GM12891 (cell line): ENCODE data around the gene CAP2.

Source experiments
- POLR2A ChIP-seq: IDR thresholded peaks from 2 replicates; pipeline ENCODE4 v1.6.1; 2011; ENCODE audit warnings: low read depth, low read length, control low read depth
- POLR2AphosphoS5 ChIP-seq: IDR thresholded peaks from 2 replicates; pipeline ENCODE4 v1.6.1; 2011; ENCODE audit warnings: low read depth, low read length, control low read depth
- SPI1 ChIP-seq: IDR thresholded peaks from 2 replicates; pipeline ENCODE4 v1.6.1; 2011; ENCODE audit warnings: low read depth, low read length, control low read depth
- TAF1 ChIP-seq: IDR thresholded peaks from 2 replicates; pipeline ENCODE4 v1.6.1; 2011; ENCODE audit warnings: low read depth, low read length, control low read depth

DNA sequence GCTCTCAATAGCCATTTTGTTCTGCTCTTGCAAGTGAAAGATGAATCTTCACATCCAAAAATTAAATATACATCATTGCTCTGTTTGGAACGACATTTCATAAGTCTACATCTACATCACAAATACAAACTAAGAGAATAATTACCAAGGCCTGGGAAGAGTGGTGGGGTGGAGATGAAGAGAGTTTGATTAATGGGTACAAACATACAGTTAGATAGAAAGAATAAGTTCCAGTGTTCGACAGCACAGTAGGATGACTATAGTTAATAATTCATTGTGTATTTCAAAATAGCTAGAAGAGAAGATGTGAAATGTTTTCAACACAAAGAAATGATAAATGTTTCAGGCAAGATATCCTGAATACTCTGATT, 38.0 kb upstream of the CAP2 start:
- TF ChIP-seq POLR2AphosphoS5 (no peak), TAF1 (no peak), POLR2A (no peak), SPI1 (no peak)
